ENCODE data around the gene EPHB2. TPM values are rescaled to one million over a fixed set of nuclear protein-coding genes. Genes with fewer than 3 reads are reported as not detected.

Gene EPHB2
- total and polyA plus RNA-seq, 2 of the 8 experiments (the other 6 are each of a cell fraction or from before 2014, with no cell fraction given), result 15.8 to 17.2 TPM

DNA sequence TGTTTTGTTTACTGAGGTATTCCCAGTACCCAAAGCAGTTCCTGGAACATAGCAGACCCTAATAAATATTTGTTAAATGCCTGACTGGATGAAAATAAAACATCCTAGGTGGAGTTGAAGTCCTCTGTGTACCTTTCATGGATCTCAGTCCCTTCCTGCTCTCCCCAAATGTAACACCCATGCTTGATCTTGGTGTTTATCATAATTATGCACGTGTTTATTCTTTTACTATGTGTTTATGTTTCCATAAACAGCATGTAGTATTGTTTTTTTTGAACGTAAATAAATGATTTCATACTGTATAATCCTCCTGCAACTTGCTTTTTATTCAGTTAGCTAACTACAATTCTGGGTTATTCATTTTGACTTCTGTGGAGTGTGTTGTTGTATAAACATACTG is 257.2 kb downstream of the EPHB2 start:
- H4K20me1 ChIP-seq (replicated peaks in 1 of 2; ENCODE audit: control insufficient read depth in 1 of 2, insufficient read depth in 2 of 2, low read length in 2 of 2), result no peaks in the 10 kb centered on the region
- H4K5ac ChIP-seq (ENCODE audit: insufficient read length, low read depth, low read length), result no peak overlapping the region
- H2AK5ac ChIP-seq (ENCODE audit: low read depth, low read length), result no peak overlapping the region
- H2BK12ac ChIP-seq (ENCODE audit: low read depth, low read length), result no peak overlapping the region
- TF ChIP-seq, protein P1, sequence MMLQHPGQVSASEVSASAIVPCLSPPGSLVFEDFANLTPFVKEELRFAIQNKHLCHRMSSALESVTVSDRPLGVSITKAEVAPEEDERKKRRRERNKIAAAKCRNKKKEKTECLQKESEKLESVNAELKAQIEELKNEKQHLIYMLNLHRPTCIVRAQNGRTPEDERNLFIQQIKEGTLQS (IDR thresholded peaks at IDR 0.05; ENCODE audit: insufficient read depth, low read depth, low read length), result no peak
- TF ChIP-seq RFX5 (IDR thresholded peaks at IDR 0.05; ENCODE audit: borderline replicate concordance, low read depth, low read length), result no peak
- TF ChIP-seq TBP (IDR thresholded peaks at IDR 0.05; ENCODE audit: low read depth, low read length), result no peak
- no peak for TF ChIP-seq PHF8 (conservative IDR thresholded peaks at IDR 0.05; ENCODE audit: low read depth, low read length)
- TF ChIP-seq KDM5A (IDR thresholded peaks at IDR 0.05; ENCODE audit: low read length), result no peak
- TF ChIP-seq, protein P2, sequence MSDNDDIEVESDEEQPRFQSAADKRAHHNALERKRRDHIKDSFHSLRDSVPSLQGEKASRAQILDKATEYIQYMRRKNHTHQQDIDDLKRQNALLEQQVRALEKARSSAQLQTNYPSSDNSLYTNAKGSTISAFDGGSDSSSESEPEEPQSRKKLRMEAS (IDR thresholded peaks at IDR 0.05), result no peak
- no peak for TF ChIP-seq KDM4A (IDR thresholded peaks at IDR 0.05; ENCODE audit: low read depth, low read length, severe bottlenecking)
- TF ChIP-seq, protein P3, sequence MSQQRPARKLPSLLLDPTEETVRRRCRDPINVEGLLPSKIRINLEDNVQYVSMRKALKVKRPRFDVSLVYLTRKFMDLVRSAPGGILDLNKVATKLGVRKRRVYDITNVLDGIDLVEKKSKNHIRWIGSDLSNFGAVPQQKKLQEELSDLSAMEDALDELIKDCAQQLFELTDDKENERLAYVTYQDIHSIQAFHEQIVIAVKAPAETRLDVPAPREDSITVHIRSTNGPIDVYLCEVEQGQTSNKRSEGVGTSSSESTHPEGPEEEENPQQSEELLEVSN (IDR thresholded peaks at IDR 0.05), result no peak
- TF ChIP-seq SP1 (IDR thresholded peaks at IDR 0.05; ENCODE audit: low read depth, low read length), result no peak
- no peak for TF ChIP-seq RAD21 (IDR thresholded peaks at IDR 0.05 in 1 of 2, conservative IDR thresholded peaks at IDR 0.05 in 1 of 2; ENCODE audit: low read depth in 2 of 2, low read length in 2 of 2)
- no peak for TF ChIP-seq JUN (IDR thresholded peaks at IDR 0.05; ENCODE audit: low read depth, low read length)
- TF ChIP-seq EGR1 (IDR thresholded peaks at IDR 0.05; ENCODE audit: borderline replicate concordance, low read depth, low read length), result no peak
- TF ChIP-seq CREB1 (IDR thresholded peaks at IDR 0.05), result no peak
- no peak for TF ChIP-seq CBX5 (IDR thresholded peaks at IDR 0.05; ENCODE audit: low read depth, low read length)
- FAIRE-seq, result no peak
- no peak overlapping the region for H2BK120ac ChIP-seq (replicated peaks; ENCODE audit: low read depth, low read length)
- no peak overlapping the region for H3K9ac ChIP-seq (replicated peaks in 1 of 4; ENCODE audit: extremely low read depth in 1 of 4, low read depth in 3 of 4, low read length in 3 of 4)
- H2AFZ ChIP-seq (ENCODE audit: low read length), result no peak overlapping the region
- no peak for DNase-seq (ENCODE audit: low read depth in 1 of 2, low spot score in 2 of 2)
- no peaks in the 10 kb centered on the region for H3K9me3 ChIP-seq (ENCODE audit: insufficient read depth in 2 of 2, low read depth in 1 of 2, low read length in 1 of 2)
- no peak overlapping the region for H3K56ac ChIP-seq (replicated peaks; ENCODE audit: insufficient read length, low read depth, low read length)
- H3K23ac ChIP-seq (ENCODE audit: insufficient read length), result no peak overlapping the region
- H3K4me3 ChIP-seq (ENCODE audit: extremely low read depth in 1 of 4, insufficient read depth in 2 of 4, low read depth in 3 of 4, low read length in 4 of 4), result no peak overlapping the region
- H2BK15ac ChIP-seq (ENCODE audit: low read length), result no peak overlapping the region
- H3K4me2 ChIP-seq (ENCODE audit: insufficient read depth in 1 of 2, low read depth in 2 of 2, low read length in 2 of 2), result no peak overlapping the region
- CTCF ChIA-PET (ENCODE audit: partially characterized antibody), result no interaction called here
- H4K8ac ChIP-seq (ENCODE audit: extremely low read depth, insufficient read depth, low read length), result no peak overlapping the region
- H3K23me2 ChIP-seq (ENCODE audit: low read depth, low read length), result no peaks in the 10 kb centered on the region
- H3K36me3 ChIP-seq (ENCODE audit: control insufficient read depth in 2 of 4, insufficient read depth in 4 of 4, low read length in 3 of 4), result no peaks in the 10 kb centered on the region
- H3K18ac ChIP-seq (ENCODE audit: extremely low read depth, low read length), result no peak overlapping the region
- no peak overlapping the region for H3K27ac ChIP-seq (ENCODE audit: low read depth, low read length)
- peaks cover 0 to 2% (median 0%) of the 10 kb centered on the region in 4 experiments; a peak in 1 of 7 replicates for H3K4me1 ChIP-seq (replicated peaks in 1 of 4; ENCODE audit: control insufficient read depth in 3 of 4, insufficient read depth in 4 of 4, low read length in 3 of 4)
- H2BK20ac ChIP-seq (ENCODE audit: low read length), result no peak overlapping the region
- H2BK5ac ChIP-seq (ENCODE audit: low read depth, low read length), result no peak overlapping the region
- POLR2A ChIA-PET (ENCODE audit: partially characterized antibody), result no interaction called here
- H4K91ac ChIP-seq (replicated peaks; ENCODE audit: insufficient read length, low read length), result no peak overlapping the region
- H3K27me3 ChIP-seq (replicated peaks in 1 of 4; ENCODE audit: control insufficient read depth in 3 of 4, extremely low read depth in 1 of 4, insufficient read depth in 3 of 4, low read length in 3 of 4), result no peaks in the 10 kb centered on the region; a peak in 1 of 7 replicates
- no peak overlapping the region for H3K14ac ChIP-seq (ENCODE audit: insufficient read length)
- 69% methylated on average over 2 of the region's 2 CpGs; no CpG with 5 or more reads in 1 of the 2 experiments for WGBS, 2 experiments (ENCODE audit: extremely low coverage in 1 of 2, insufficient coverage in 1 of 2, insufficient read length in 1 of 2, insufficient replicate concordance in 2 of 2, low coverage in 1 of 2, low lambda C conversion rate in 2 of 2, missing lambda C conversion rate in 1 of 2)
- H3K4ac ChIP-seq (replicated peaks; ENCODE audit: insufficient read length, low read depth, low read length), result no peak overlapping the region
- no peaks in the 10 kb centered on the region for H3K79me2 ChIP-seq (ENCODE audit: control insufficient read depth in 1 of 2, insufficient read depth in 2 of 2, low read length in 2 of 2)
- no peaks in the 10 kb centered on the region for H3K79me1 ChIP-seq (ENCODE audit: low read depth, low read length)
